Stimulated activated CD8-positive, alpha-beta memory T cell treated with anti-CD3 and anti-CD28 coated beads, Interleukin-12 subunit alpha, Interleukin-12 subunit beta, amount 100 ng/mL, for 24 hours (primary cell): ENCODE data around the gene CERK.

Experiments
- DNase-seq: peaks from one replicate; pipeline ENCODE4 v3.0.0-alpha.2; 2020; ENCODE audit errors: extremely low read depth

Gene CERK

GRCh38 chr22:46699091-46699490 lies 39.0 kb downstream of the CERK start:
- no peak for DNase-seq

- no peak for DNase-seq
Observed at GRCh38 chr22:46697811-46698515, 40.1 kb downstream of the CERK start.

GRCh38 chr22:46696614-46697013 lies 41.4 kb downstream of the CERK start:
- no peak for DNase-seq

GRCh38 chr22:46696229-46696518 lies 41.9 kb downstream of the CERK start:
- no peak for DNase-seq

- DNase-seq, result no peak
Observed at GRCh38 chr22:46695346-46696228, 42.5 kb downstream of the CERK start.

GRCh38 chr22:46694416-46695170 lies 43.5 kb downstream of the CERK start:
- DNase-seq, result no peak

- no peak for DNase-seq
Observed at GRCh38 chr22:46693634-46694415, 44.2 kb downstream of the CERK start.

- no peak for DNase-seq
Observed at GRCh38 chr22:46691571-46691970, 46.5 kb downstream of the CERK start.

GRCh38 chr22:46690146-46690545 lies 47.9 kb downstream of the CERK start:
- DNase-seq, result no peak

- no peak for DNase-seq
Observed at GRCh38 chr22:46688949-46689348, 49.1 kb downstream of the CERK start.

- no peak for DNase-seq
Observed at GRCh38 chr22:46687460-46687859, 50.6 kb downstream of the CERK start.

GRCh38 chr22:46687048-46687444 lies 51.0 kb downstream of the CERK start:
- DNase-seq, result no peak

- no peak for DNase-seq
Observed at GRCh38 chr22:46686221-46687047, 51.6 kb downstream of the CERK start.

GRCh38 chr22:46684706-46685105 lies 53.3 kb downstream of the CERK start:
- DNase-seq, result no peak

- DNase-seq, result no peak
Observed at GRCh38 chr22:46682011-46682731, 55.9 kb downstream of the CERK start.

- no peak for DNase-seq
Observed at GRCh38 chr22:46681010-46681409, 57.0 kb downstream of the CERK start.

GRCh38 chr22:46679706-46680269 lies 58.3 kb downstream of the CERK start:
- no peak for DNase-seq

- DNase-seq, result no peak
Observed at GRCh38 chr22:46678785-46679700, 59.0 kb downstream of the CERK start.
